HG02840 (cell line): ENCODE data around the gene SKOR1.

Source experiments
- ATAC-seq: cut with Tn5 transposase; IDR thresholded peaks from one replicate; pipeline ENCODE4 v1.9.1; 2021; ENCODE audit warnings: mild to moderate bottlenecking, moderate library complexity, moderate number of reproducible peaks; ENCODE audit not compliant: unreplicated experiment, low FRiP score

SKOR1 gene

DNA sequence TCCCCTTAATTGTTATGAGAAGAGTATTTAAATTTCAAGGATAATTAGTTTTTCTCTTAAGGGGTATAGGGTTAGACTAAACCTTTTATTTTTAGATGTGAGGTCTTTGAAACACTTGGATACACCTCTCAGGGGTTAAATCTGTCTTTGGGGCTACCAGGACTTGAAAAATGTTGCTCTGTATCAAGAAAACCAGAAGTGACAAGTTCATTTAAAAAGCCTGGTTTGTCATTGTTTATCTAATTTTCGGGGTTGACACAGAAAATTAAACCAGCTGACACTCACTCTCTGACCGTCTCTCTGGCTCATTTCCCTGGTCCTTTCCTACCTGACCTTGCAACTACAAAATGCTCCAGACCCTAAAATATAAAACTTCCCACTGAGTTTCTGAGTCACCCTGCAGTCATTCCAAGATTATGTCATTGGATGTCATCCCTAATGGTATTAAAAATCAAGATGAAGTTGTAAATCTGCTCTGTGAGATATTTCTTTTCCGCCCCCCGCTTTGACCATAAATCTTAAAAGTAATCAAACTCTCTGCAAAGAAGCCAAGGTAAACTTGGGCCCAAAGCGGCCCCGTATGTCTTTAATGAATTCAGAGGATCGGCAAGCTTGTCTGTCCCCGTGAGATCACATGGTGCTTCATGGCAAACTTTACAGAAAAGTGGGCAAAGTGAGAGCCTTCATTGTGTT, 32.9 kb upstream of the SKOR1 start:
- no peak for ATAC-seq

DNA sequence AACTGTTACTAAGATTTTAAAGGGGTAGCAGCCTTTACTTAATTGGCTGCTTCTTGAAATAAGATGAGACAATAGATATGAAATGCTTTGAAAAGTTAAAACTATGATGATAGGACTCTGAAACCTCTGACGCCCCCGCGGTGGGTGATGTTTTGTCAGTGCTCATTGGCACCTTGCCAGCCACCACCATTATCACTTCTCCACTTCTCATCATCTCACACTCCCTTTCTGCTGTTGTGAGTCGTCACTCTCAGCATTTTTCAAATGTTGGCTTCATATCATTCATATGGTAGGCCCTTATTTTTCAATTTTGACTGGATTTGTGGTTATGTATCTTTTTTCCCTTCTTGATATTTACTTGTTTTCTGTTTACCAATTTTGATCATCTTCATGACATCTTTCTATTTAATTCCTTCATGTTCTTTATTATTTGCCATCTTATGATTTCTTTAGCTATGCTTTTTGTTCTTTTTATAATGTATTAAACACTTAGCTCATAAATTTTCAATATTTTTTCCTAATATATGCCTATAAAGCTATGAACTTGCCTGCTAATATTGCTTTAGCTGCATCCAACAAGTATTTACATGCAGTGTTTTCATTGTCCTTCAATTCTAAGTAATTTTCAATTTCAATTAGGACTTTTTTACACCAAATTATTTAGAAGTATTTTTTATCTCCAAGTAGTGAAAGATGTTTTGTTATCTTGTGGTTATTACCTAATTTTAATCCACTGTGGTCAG, 30.3 kb upstream of the SKOR1 start:
- ATAC-seq: no peak

DNA sequence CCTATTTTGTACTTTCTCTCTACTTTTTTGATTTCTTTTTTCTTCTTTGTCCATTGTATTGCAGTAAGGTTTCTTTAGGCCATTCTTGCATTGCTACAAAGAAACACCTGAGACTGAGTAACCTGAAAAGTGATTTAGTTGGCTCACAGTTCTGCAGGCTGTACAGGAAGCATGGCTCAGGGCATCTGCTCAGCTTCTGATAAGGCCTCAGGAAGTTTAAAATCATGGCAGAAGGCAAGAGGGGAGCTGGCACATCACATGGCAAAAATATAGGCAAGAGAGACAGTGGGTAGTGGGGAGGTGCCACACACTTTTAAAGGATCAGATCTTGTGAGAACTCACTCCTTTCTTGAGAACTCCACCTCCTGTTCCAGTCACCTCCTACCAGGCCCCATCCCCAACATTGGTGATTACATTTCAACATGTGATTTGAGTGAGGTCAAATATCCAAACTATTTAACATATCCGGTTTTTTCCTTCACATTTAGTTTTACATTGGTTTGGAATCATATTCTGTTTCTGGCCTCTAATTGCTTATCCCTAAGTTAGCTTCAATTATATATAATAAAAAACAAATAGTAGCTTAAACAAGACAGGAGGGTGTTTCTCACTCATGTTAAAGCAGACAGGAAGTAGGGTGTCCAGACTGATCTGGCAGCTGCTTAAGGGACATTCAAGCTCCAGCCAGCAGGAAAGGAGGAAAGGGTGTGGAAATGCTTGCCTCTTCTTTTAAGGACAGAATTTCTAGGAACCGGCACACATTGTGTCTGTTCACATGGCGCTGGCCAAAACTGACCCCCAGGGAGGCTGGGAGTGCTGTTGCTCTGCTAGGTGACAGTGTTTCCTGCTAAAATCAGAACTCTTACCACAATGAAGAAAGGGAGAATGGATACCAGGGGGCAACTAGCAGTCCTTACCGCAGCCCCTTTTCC, 28.8 kb upstream of the SKOR1 start:
- ATAC-seq: no peak

DNA sequence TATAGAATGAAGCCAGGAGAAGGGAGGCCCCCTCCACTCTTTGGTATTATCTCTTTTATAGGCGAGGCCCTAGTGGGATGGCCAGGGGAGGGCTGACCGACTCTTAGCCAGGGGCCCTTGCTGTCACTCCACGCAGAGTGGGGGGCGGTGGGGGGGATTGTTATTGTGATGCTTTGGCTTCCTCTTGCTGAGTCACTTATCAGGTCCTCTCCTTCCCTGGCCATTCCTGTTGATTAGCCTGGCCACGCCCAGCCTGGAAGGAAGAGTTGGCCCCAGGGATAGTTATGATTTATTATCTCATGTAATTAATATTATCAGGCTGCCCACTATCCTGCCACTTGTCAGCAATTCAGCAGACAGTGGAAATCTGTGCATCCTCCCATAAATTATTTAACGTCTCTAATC, 25.5 kb upstream of the SKOR1 start:
- ATAC-seq: no peak

DNA sequence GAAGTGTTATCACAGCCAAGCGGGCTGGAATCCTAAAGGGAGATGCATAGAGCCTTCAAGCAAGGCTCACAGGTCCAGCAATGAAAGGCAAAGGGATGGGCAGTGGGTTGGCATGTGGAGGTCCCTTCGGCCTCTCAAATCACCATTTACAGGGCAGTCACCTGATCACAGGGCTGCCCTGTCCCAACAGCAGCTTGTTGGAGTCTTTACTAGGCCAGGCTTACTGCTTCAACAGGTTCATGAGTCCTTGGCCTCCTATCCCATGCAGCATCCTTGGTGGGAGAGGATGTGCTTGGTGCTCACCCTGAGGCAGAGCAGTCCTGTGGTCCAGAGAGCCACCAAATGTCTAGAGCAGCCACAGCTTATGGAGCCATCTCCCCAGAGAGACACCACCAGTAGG, 24.2 kb upstream of the SKOR1 start:
- no peak for ATAC-seq

DNA sequence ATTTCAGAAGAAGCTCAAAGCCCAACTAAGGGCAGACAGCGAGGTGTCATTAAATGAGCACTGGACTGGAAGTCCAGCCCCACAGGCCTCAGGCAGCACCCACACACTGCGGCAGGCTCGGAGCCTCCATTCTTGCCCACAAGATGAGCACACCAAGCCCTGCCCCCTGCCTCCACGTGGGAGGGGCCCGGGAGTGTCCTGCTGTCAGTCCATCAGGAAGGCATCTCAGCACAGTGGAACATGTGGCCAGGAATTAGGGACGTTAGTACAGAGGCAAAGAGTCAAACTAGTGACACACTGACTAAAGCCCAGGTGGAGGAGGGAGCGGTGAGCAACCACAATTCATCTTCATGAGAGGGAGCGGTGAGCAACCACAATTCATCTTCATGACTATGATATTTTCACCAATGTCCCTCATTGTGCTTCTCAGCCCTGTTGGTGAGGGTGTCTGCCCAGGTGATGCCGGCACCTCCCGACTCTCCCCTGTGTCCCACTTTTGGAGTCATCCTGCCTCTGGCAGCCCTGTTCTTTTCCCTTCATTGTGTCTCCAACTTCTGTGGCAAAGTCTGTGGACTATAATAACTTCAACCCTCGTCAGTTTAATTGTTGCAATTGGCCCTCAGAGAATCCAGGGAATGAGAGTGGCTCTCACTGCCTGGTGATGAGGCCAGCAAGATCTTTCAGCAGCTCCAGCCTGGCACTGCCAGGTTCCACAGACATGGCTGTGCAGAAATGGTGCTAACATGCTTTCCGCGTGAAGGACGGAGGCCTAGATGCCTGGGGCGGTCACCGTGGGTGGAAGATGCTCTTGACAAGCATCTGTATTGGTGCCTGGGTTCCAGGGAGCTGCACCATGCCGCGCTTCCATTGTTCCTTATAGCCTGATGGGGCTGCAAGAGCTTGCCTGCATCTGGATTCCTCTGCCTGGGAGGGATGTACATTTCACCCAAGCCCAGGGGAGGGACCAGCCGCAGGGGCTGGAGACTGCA, 23.1 kb upstream of the SKOR1 start:
- ATAC-seq: no peak

DNA sequence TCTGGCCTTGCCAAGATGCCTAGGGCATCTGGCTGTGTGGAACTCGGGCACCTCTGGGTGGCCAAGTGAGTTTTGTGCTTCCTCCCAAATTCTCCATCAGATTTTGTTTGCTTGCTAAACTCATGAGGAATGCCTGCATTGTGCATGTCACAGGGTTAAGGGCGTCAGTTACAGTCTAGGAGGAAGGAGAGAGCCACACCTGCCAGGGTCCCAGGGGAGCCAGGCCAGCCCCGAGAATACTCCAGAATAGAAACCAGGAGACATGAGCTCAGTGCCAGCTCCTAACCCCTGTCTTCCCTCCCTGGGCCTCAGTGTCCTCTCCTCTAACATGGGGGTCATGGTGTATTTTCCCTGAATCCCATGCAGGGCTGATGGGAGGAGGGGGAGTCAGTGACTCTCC, 22.0 kb upstream of the SKOR1 start:
- no peak for ATAC-seq

DNA sequence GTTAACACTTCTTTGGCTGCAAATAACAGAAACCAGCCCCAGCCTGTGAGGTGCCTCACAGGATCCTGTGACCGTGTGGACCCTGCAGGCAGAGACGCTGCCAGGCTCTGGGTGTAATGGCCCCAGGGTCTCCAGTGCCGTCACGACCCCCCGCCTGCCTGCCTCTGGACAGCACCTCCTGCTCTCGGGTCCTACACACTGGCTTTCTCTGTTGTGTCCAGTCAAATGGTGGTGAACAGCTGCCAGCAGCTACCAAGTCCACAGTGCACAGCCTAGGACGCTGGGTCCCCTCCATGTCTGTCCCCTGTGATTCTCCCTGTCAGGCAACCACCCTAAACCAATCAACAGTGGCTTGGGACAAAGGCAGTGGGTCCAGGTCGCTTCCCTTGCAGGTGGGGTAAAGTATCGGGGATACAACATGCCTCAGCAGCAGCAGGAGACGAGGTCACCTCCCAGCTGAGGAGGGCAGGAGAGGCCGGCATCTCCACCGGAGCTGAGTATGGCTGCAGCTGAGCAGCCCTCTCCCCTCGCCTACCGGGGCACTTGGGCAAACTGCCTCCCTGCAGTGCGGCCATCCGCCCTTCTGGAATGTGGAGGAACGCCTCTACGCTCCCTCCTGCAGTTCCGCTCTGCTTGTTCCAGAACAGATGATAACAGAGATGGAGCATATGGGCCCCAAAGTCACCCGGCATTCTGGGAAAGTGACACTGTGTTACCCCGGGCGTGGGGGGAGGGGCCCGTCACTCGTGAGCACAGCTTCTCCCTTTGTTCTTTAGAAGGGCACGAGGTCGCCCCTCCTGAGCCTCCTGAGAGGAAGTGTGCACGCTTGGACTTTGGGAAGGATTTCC, 21.1 kb upstream of the SKOR1 start:
- no peak for ATAC-seq

DNA sequence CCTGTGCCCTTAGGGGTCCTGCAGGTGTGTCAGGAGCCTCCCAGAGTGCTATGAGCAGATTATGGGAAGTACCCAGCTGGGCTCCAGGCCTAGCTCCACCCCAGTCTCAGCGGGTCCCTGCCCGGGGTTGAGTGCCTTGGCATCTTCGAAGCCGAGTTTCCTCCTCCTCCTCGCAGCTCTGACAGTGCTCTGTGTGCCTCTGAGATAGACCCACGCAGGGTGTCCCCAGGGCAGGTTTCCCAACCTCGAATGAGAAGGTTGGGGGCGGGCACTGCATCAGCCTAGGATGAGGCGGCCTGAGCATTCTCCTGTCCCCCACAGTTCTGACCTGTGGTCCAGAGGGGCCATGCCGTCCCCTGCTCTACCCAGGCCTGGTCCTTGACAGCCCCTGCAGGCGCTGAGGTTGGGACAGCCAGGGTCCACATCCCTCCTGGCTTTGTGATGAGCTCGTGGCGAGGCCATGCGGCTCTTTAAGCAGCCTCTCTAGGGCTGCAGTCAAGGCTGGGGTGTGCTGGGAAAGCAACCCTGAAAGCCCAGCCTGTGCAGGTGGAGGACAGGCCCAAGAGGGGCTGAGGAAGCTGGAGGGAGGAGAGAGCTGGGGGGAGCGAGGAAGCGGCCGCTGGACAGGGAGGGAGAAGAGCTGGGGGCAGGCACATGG, 20.2 kb upstream of the SKOR1 start:
- ATAC-seq: no peak

DNA sequence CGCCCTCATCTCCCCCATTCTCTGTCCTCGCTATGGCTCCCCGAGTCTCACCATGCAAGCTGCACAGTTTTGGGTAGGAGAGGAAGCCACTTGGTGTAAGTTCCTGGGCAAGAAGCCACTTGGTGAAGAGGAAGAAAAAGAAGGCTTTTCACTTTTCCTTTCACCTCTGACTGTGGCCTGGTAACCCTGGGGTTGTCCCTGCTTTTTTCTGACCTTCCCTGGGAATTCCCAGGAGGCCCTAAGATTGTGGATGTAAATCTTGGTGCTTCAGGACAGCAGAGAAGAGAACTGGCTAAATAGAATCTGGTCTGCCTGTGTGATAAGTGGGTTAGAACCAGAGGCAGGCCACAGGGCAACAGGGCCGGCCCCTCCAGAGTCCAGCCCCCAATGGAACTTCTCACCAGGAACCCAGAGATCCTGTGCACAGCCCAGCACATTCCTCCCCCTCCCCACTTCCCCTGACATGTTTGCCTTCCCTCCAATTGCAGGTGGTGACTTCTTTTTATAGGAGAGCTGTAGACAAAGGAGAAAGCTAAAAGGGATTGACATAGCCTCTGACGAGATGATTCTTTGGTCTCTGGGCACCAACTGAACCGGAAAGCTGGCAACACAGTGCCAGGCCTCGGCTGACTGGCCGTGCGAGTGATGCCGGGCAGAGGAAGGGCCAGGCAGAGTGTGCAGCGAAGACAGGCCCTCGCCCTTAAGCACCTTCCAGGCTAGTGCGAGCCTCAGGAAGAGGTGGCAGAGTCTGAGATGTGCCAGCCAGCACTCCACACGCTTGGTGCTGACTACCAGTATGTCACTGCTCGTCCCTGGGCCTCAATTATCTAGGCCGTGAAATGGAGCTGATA, 19.4 kb upstream of the SKOR1 start:
- no peak for ATAC-seq

DNA sequence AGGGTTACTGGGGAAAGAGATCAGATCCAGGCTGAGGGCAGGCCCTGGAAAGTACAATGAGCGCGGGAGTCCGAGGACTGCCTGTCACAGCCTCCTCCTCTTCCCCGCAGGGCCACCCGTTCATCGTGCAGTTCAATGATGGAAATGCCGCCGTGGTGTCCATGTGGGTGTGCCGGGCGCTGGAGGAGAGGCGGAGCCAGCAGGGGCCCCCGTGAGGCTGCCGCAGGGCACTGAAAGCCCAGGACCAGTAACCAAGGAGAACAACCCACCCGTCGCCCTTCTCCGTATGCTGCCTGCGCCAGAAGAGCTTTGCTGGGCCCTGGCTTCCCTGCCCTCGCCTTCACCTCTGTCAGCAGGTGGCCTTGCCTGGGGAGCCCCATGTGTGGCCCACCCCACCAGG, 18.8 kb upstream of the SKOR1 start:
- ATAC-seq: no peak

DNA sequence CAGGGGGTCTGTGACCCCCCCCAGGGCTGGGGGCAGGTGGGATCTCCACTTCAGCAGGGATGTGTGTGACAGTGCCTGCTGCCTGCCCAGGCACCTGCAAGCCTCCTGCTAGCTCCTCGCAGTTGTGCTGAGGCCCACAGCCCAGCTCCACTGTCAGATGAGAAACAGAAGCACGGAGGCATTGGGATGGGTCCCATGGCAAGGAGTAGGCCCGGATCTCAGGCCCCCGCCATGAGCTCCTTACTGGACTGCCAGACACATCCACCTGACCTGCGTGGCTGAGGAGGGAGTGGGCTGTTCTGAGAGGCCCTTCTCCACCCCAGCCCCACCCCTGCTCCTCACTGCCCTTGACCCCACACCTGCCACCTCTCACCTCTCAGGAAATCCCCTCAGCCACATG, 18.2 kb upstream of the SKOR1 start:
- no peak for ATAC-seq

DNA sequence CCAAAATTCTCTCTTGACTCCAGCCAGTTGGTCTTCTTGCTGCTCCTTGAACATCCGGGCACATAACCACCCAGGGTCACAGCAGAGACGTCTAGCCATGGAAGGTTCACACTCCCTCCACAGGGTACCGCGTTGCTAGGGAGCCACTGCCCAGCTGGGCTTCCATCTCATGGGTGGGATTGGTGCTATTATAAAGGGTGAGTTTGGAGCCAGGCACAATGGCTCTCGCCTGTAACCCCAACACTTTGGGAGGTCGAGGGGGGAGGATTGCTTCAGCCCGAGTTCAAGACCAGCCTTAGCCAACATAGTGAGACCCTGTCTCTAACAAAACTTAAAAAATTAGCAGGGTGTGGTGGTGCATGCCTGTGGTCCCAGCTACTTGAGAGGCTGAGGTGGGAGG, 17.5 kb upstream of the SKOR1 start:
- no peak for ATAC-seq

DNA sequence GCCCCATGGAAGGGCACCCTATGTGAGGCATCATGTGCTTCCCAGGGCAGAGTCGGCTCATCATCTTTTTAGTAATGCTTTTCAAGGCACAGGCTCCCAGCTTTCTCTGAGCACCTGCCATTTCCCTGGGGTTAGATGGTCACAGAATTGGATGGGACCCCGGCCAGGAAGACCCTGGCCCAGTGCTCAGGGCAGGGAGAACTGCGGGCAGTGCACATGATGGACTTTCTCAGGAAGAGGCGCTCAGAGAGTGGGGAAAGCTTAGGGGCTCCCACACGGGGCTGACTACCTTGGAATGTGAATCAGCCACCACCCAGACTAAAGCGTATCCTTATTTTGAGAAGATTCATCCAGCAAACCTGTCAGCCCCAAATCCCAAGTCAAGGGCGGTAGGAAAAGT, 16.5 kb upstream of the SKOR1 start:
- no peak for ATAC-seq

DNA sequence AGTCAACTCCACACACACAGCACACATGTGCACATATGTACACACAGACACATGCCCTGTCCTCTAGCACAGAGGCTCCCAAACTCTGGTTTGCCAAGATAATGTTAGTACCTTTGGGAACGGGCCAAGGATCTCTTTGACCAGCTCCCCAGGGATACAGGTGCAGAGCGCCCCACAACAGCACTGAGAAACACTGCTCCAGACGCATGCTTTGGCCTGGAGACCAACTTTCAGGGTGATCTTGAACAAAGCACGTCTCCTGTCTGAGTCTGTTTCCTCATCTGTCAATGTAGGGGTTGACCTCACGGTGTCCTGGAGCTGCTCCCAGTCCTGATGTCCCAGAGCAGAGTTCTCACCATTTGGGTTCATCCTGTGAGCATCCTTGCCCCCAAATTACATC, 15.9 kb upstream of the SKOR1 start:
- no peak for ATAC-seq

DNA sequence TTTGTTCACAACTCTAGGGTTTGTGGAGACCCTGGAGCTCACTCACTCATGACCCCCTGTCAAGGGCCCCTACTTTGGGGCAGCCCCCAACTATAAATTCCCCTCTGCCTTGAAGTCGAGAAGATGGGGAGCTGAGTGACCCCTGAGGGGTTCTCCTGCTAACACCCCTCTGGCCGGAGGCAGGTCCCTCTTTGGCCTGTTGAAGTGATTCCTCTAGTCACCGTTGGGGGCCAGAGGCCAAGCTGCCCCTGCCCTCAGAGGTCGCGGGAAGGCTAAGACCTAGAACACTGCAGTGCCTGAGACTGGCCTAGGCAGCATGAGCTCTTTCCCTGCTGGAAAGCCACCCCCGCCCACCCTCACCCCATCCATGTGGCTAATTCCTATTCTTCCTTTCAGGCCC, 15.4 kb upstream of the SKOR1 start:
- ATAC-seq: no peak

DNA sequence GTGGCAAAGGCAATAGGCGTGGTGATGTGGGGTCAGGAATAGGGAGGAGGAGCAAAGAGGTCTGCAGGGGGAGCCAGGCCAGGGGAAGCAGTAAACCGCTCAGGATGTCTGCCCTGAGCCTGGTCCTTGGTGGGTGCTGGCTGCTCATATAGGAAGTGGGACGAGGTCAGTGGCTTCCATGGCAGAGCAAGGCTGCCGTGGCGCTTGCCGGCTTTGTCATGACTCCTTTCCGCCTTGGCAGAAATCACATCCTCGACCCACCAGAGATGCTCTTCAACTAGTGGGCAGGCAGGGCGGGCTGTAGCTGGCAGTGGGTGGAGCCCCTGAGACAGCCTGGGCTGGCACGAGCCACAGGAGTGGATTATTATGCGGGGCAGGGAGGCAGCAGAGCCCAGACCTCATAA, 13.1 kb upstream of the SKOR1 start:
- no peak for ATAC-seq

DNA sequence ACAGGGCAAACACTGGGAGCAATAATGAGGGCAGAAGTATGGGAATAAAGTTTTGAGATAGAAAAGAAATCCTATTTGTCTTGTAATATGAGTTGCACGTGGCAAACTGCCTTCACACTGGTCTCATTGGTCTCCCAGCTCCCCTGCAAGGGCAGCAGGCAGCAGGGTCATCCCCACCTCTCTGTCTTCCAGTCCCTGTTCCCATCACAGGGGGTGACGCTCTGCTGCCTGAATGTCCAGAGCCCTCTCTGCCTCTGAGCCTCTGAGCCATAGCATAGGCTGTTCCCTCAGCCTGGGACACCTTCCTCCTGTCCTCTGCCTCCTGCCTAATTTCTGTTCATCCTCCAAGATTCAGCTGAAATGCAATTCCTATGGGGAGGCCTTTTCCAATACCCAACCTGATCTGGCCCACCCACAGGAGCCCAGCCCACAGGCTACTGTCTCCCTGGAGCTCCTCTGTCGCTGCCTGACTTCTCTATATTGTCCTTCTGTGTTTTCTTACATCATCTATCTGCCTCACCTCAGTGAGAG, 12.1 kb upstream of the SKOR1 start:
- no peak for ATAC-seq
